WTC11 (cell line): Measurements from ENCODE around the gene HDGFL3. TPM values are rescaled to one million over a fixed set of nuclear protein-coding genes. Genes with fewer than 3 reads are reported as not detected.

Source experiments
- ATAC-seq: fragments of 200-7000 bp; cut with Tn5 transposase; 2 replicates; pipeline ENCODE4 v1.10.0; 2021; ENCODE audit warnings: mild to moderate bottlenecking, moderate library complexity
- CTCF ChIA-PET: fragments of 300-600 bp; sonication (Branson Sonifier 250); formaldehyde crosslinking; loops from one replicate; lab custom pipeline; 2021; ENCODE audit warnings: antibody characterized with exemption; lab: Charles Lee
- POLR2A ChIA-PET: fragments of 350-600 bp; sonication (Branson Sonifier 250); formaldehyde crosslinking; loops from one replicate; lab custom pipeline; 2021; ENCODE audit warnings: antibody characterized with exemption; lab: Charles Lee
- DNase-seq: peaks from one replicate; pipeline ENCODE4 v3.0.0; 2021; ENCODE audit warnings: low spot score
- H3K27ac Mint-ChIP-seq: 2 replicates; pipeline ENCODE4 v1.8.0; 2021; ENCODE audit warnings: mixed read lengths
- H3K27me3 Mint-ChIP-seq: 2 replicates; pipeline ENCODE4 v1.8.0; 2021; ENCODE audit warnings: low read depth, mild to moderate bottlenecking, moderate library complexity, mixed read lengths
- H3K36me3 Mint-ChIP-seq: 2 replicates; pipeline ENCODE4 v1.8.0; 2021; ENCODE audit warnings: mixed read lengths
- H3K4me1 Mint-ChIP-seq: 2 replicates; pipeline ENCODE4 v1.8.0; 2022; ENCODE audit warnings: mixed read lengths
- H3K4me3 Mint-ChIP-seq: 2 replicates; pipeline ENCODE4 v1.8.0; 2021; ENCODE audit warnings: mild to moderate bottlenecking, moderate library complexity, mixed read lengths
- H3K9me3 Mint-ChIP-seq: 2 replicates; pipeline ENCODE4 v1.8.0; 2021; ENCODE audit warnings: mixed read lengths
- ATF1 ChIP-seq: sonication (generic); formaldehyde crosslinking; IDR thresholded peaks from 2 replicates; pipeline ENCODE4 v1.8.1; 2023; ENCODE audit warnings: mild to moderate bottlenecking, moderate library complexity, missing genetic modification reagents
- CBFB ChIP-seq: sonication (generic); formaldehyde crosslinking; IDR thresholded peaks from 2 replicates; pipeline ENCODE4 v1.8.1; 2022; ENCODE audit warnings: mild to moderate bottlenecking, low read depth, missing genetic modification reagents
- CREB1 ChIP-seq: sonication (generic); formaldehyde crosslinking; IDR thresholded peaks from 2 replicates; pipeline ENCODE4 v1.8.0; 2023; ENCODE audit warnings: mild to moderate bottlenecking, missing genetic modification reagents
- CREM ChIP-seq: sonication (generic); formaldehyde crosslinking; IDR thresholded peaks from 2 replicates; pipeline ENCODE4 v1.8.1; 2022; ENCODE audit warnings: mild to moderate bottlenecking, missing genetic modification reagents, moderate library complexity
- ESRRA ChIP-seq: sonication (generic); formaldehyde crosslinking; IDR thresholded peaks from 2 replicates; pipeline ENCODE4 v1.8.1; 2022; ENCODE audit warnings: mild to moderate bottlenecking, missing genetic modification reagents, borderline replicate concordance
- FOXJ3 ChIP-seq: sonication (generic); formaldehyde crosslinking; IDR thresholded peaks from 2 replicates; pipeline ENCODE4 v1.9.0; 2021; ENCODE audit warnings: missing genetic modification reagents, mild to moderate bottlenecking, borderline replicate concordance
- HMGXB4 ChIP-seq: sonication (generic); formaldehyde crosslinking; IDR thresholded peaks from 2 replicates; pipeline ENCODE4 v1.8.1; 2023; ENCODE audit warnings: mild to moderate bottlenecking, moderate library complexity, missing genetic modification reagents
- IRF2 ChIP-seq: sonication (generic); formaldehyde crosslinking; IDR thresholded peaks from 2 replicates; pipeline ENCODE4 v1.8.0; 2022; ENCODE audit warnings: low read depth, missing genetic modification reagents, borderline replicate concordance
- JUN ChIP-seq: sonication (generic); formaldehyde crosslinking; IDR thresholded peaks from 2 replicates; pipeline ENCODE4 v1.8.0; 2023; ENCODE audit warnings: mild to moderate bottlenecking, missing genetic modification reagents
- MLX ChIP-seq: sonication (generic); formaldehyde crosslinking; IDR thresholded peaks from 2 replicates; pipeline ENCODE4 v1.8.1; 2023; ENCODE audit warnings: mild to moderate bottlenecking, missing genetic modification reagents, moderate library complexity
- PRRX2 ChIP-seq: fragments of 250-450 bp; sonication (Bioruptor Pico); IDR thresholded peaks from 2 replicates; pipeline ENCODE4 v1.8.0; 2021; ENCODE audit warnings: mild to moderate bottlenecking
- SP1 ChIP-seq: sonication (generic); formaldehyde crosslinking; conservative IDR thresholded peaks from 2 replicates; pipeline ENCODE4 v1.8.1; 2022; ENCODE audit warnings: missing genetic modification reagents
- TP53 ChIP-seq: sonication (generic); formaldehyde crosslinking; IDR thresholded peaks from 2 replicates; pipeline ENCODE4 v1.8.1; 2023; ENCODE audit warnings: mild to moderate bottlenecking, missing genetic modification reagents
- ZNF219 ChIP-seq: sonication (generic); formaldehyde crosslinking; IDR thresholded peaks from 2 replicates; pipeline ENCODE4 v1.8.0; 2023; ENCODE audit warnings: missing genetic modification reagents, mild to moderate bottlenecking, borderline replicate concordance
- ZNF317 ChIP-seq: sonication (generic); formaldehyde crosslinking; IDR thresholded peaks from 2 replicates; pipeline ENCODE4 v1.8.1; 2023; ENCODE audit warnings: low read depth, mild to moderate bottlenecking, moderate library complexity, missing genetic modification reagents, borderline replicate concordance
- total RNA-seq: library from RNA; stranded (reverse); gene quantifications from 3 replicates; pipeline ENCODE4 v1.2.3, GENCODE V29; 2021
- TF ChIP-seq, protein P1 (sequence below): sonication (generic); formaldehyde crosslinking; IDR thresholded peaks from 2 replicates; pipeline ENCODE4 v1.8.0; 2022; ENCODE audit warnings: mild to moderate bottlenecking, missing genetic modification reagents
- TF ChIP-seq, protein P2 (sequence below): sonication (generic); formaldehyde crosslinking; IDR thresholded peaks from 2 replicates; pipeline ENCODE4 v1.8.1; 2022; ENCODE audit warnings: mild to moderate bottlenecking, missing genetic modification reagents, moderate library complexity, borderline replicate concordance
- TF ChIP-seq, protein P3 (sequence below): sonication (generic); formaldehyde crosslinking; IDR thresholded peaks from 2 replicates; pipeline ENCODE4 v1.8.0; 2023; ENCODE audit warnings: missing genetic modification reagents
- TF ChIP-seq, protein P4 (sequence below): sonication (generic); formaldehyde crosslinking; IDR thresholded peaks from 2 replicates; pipeline ENCODE4 v1.8.0; 2022; ENCODE audit warnings: mild to moderate bottlenecking, missing genetic modification reagents
- TF ChIP-seq, protein P5 (sequence below): sonication (generic); formaldehyde crosslinking; IDR thresholded peaks from 2 replicates; pipeline ENCODE4 v1.8.0; 2022; ENCODE audit warnings: mild to moderate bottlenecking, missing genetic modification reagents
- TF ChIP-seq, protein P6 (sequence below): sonication (generic); formaldehyde crosslinking; conservative IDR thresholded peaks from 2 replicates; pipeline ENCODE4 v1.8.1; 2022; ENCODE audit warnings: mild to moderate bottlenecking, missing genetic modification reagents

HDGFL3 gene
- total RNA-seq, 1 experiment from 2014 or later, result 124 TPM

DNA sequence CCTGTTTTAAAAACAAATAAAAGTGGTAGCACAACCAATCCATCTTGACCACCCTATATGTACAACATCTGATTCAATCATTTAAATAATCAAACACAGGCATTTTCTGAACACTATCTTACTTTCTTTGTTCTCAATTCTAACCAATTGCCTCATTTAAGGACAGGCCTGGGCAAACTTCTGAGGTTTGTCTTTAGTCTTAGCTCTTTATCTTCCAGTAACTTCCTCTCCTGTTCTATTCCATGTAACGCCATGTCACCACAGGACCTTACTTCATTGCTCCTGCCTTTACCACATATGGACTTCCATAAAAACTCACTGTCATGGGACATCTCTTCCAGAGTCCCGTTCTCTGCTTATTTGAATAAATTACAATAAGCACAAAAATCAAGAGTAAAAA, 14.9 kb downstream of the HDGFL3 start (continued):
- TF ChIP-seq, protein P1, sequence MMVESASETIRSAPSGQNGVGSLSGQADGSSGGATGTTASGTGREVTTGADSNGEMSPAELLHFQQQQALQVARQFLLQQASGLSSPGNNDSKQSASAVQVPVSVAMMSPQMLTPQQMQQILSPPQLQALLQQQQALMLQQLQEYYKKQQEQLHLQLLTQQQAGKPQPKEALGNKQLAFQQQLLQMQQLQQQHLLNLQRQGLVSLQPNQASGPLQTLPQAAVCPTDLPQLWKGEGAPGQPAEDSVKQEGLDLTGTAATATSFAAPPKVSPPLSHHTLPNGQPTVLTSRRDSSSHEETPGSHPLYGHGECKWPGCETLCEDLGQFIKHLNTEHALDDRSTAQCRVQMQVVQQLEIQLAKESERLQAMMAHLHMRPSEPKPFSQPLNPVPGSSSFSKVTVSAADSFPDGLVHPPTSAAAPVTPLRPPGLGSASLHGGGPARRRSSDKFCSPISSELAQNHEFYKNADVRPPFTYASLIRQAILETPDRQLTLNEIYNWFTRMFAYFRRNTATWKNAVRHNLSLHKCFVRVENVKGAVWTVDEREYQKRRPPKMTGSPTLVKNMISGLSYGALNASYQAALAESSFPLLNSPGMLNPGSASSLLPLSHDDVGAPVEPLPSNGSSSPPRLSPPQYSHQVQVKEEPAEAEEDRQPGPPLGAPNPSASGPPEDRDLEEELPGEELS (CRISPR knock-in tag), result no peak
- TF ChIP-seq TP53 (CRISPR knock-in tag), result no peak

GRCh38 chr15:83190450-83190849, 17.2 kb downstream of the HDGFL3 start:
- Mint-ChIP-seq H3K4me1 (peaks cover 28% of the 10 kb centered on the region), H3K27me3 (no peaks in the 10 kb centered on the region), H3K36me3 (peaks cover 16% of the 10 kb centered on the region), H3K4me3 (no peak overlapping the region), H3K9me3 (peaks cover 13% of the 10 kb centered on the region), H3K27ac (no peak overlapping the region)
- TF ChIP-seq, protein P2, sequence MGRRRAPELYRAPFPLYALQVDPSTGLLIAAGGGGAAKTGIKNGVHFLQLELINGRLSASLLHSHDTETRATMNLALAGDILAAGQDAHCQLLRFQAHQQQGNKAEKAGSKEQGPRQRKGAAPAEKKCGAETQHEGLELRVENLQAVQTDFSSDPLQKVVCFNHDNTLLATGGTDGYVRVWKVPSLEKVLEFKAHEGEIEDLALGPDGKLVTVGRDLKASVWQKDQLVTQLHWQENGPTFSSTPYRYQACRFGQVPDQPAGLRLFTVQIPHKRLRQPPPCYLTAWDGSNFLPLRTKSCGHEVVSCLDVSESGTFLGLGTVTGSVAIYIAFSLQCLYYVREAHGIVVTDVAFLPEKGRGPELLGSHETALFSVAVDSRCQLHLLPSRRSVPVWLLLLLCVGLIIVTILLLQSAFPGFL, result no peak
- TF ChIP-seq ZNF317 (CRISPR knock-in tag) (no peak), FOXJ3 (CRISPR knock-in tag) (no peak), CBFB (no peak), CREM (CRISPR knock-in tag) (no peak)
- TF ChIP-seq, protein P3, sequence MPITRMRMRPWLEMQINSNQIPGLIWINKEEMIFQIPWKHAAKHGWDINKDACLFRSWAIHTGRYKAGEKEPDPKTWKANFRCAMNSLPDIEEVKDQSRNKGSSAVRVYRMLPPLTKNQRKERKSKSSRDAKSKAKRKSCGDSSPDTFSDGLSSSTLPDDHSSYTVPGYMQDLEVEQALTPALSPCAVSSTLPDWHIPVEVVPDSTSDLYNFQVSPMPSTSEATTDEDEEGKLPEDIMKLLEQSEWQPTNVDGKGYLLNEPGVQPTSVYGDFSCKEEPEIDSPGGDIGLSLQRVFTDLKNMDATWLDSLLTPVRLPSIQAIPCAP (CRISPR knock-in tag), result no peak
- TF ChIP-seq, protein P4, sequence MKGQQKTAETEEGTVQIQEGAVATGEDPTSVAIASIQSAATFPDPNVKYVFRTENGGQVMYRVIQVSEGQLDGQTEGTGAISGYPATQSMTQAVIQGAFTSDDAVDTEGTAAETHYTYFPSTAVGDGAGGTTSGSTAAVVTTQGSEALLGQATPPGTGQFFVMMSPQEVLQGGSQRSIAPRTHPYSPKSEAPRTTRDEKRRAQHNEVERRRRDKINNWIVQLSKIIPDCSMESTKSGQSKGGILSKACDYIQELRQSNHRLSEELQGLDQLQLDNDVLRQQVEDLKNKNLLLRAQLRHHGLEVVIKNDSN (CRISPR knock-in tag), result no peak
- TF ChIP-seq, protein P5, sequence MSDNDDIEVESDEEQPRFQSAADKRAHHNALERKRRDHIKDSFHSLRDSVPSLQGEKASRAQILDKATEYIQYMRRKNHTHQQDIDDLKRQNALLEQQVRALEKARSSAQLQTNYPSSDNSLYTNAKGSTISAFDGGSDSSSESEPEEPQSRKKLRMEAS (CRISPR knock-in tag), result no peak
- ChIA-PET CTCF (no interaction called here), POLR2A (no interaction called here)
- ATAC-seq (no peak), DNase-seq (no peak)

- H3K4me3 Mint-ChIP-seq, result no peak overlapping the region
- no peaks in the 10 kb centered on the region for H3K27me3 Mint-ChIP-seq
- POLR2A ChIA-PET, result no interaction called here
- no peak for DNase-seq
- no peak for TF ChIP-seq ZNF219 (CRISPR knock-in tag)
- TF ChIP-seq, protein P6, sequence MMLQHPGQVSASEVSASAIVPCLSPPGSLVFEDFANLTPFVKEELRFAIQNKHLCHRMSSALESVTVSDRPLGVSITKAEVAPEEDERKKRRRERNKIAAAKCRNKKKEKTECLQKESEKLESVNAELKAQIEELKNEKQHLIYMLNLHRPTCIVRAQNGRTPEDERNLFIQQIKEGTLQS (CRISPR knock-in tag), result no peak
- TF ChIP-seq ZNF317 (CRISPR knock-in tag), result no peak
- TF ChIP-seq, protein P5 (CRISPR knock-in tag), result no peak
- TF ChIP-seq PRRX2 (CRISPR knock-in tag), result no peak
- no peak for TF ChIP-seq CREB1
- no peak for TF ChIP-seq SP1 (CRISPR knock-in tag)
- TF ChIP-seq HMGXB4 (CRISPR knock-in tag), result no peak
- no peak for TF ChIP-seq ATF1
- TF ChIP-seq CBFB, result no peak
- TF ChIP-seq ESRRA, result no peak
- TF ChIP-seq MLX (CRISPR knock-in tag), result no peak
- no peak for TF ChIP-seq IRF2 (CRISPR knock-in tag)
- TF ChIP-seq, protein P3 (CRISPR knock-in tag), result no peak
- TF ChIP-seq, protein P2, result no peak
- no peak for TF ChIP-seq JUN (CRISPR knock-in tag)
- H3K4me1 Mint-ChIP-seq, result no peaks in the 10 kb centered on the region
- H3K9me3 Mint-ChIP-seq, result peaks cover 4% of the 10 kb centered on the region; the same call in 1 of the 2 replicates
- CTCF ChIA-PET, result no interaction called here
- no peak for ATAC-seq
- H3K27ac Mint-ChIP-seq, result no peak overlapping the region; the same call in 1 of the 2 replicates
- peaks cover 5% of the 10 kb centered on the region for H3K36me3 Mint-ChIP-seq
Measured at GRCh38 chr15:83185561-83185960, 22.1 kb downstream of the HDGFL3 start.
